GM06990 (cell line): ENCODE results near the gene GLYAT.
"Not testable (repeated sequence)": the region's sequence is repeated elsewhere in the genome, so short reads cannot be mapped to it uniquely, and the experiment has no call there.

Source experiments
- DNase-seq: peaks from one replicate; pipeline ENCODE4 v3.0.0-alpha.2; 2011; ENCODE audit not compliant: insufficient read length; ENCODE audit errors: extremely low read depth
- H3K27me3 ChIP-seq: replicated peaks from 2 replicates; pipeline ENCODE4 v1.6.0; 2011; ENCODE audit warnings: low read length; ENCODE audit not compliant: control insufficient read depth, insufficient read depth
- H3K36me3 ChIP-seq: 2 replicates; pipeline ENCODE4 v1.5.1; 2011; ENCODE audit warnings: low read length; ENCODE audit not compliant: control insufficient read depth, insufficient read depth
- H3K4me3 ChIP-seq: replicated peaks from 2 replicates; pipeline ENCODE4 v1.5.1; 2011; ENCODE audit warnings: low read depth, mild to moderate bottlenecking, control low read depth, low read length
- TF ChIP-seq, protein P1 (sequence below): IDR thresholded peaks from 2 replicates; pipeline ENCODE4 v1.5.1; 2011; ENCODE audit warnings: low read length, control low read depth, mild to moderate bottlenecking, inconsistent platforms; ENCODE audit not compliant: insufficient read depth, poor library complexity, severe bottlenecking

Gene GLYAT

DNA sequence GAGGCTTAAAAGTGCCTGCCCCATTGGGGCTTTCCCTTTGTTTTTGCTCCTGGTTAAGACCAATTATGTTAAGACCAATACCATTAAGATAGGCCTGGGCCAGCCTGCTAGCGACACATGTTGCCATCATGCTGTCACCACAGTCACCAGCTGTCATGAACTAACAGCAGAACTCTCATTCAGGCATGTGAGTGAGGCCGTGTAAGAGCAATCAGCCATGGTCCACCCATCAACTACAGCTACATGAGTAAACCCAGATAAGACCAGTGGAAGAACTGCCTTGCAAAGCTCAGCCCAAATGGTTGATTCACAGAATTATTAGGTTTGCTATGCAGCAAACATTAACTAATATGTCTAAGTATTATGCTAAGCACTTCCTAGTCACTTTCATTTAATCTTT, 19.9 kb downstream of the GLYAT start:
- DNase-seq: no peak
- TF ChIP-seq, protein P1, sequence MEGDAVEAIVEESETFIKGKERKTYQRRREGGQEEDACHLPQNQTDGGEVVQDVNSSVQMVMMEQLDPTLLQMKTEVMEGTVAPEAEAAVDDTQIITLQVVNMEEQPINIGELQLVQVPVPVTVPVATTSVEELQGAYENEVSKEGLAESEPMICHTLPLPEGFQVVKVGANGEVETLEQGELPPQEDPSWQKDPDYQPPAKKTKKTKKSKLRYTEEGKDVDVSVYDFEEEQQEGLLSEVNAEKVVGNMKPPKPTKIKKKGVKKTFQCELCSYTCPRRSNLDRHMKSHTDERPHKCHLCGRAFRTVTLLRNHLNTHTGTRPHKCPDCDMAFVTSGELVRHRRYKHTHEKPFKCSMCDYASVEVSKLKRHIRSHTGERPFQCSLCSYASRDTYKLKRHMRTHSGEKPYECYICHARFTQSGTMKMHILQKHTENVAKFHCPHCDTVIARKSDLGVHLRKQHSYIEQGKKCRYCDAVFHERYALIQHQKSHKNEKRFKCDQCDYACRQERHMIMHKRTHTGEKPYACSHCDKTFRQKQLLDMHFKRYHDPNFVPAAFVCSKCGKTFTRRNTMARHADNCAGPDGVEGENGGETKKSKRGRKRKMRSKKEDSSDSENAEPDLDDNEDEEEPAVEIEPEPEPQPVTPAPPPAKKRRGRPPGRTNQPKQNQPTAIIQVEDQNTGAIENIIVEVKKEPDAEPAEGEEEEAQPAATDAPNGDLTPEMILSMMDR: no peak
- H3K27me3 ChIP-seq: no peaks in the 10 kb centered on the region

DNA sequence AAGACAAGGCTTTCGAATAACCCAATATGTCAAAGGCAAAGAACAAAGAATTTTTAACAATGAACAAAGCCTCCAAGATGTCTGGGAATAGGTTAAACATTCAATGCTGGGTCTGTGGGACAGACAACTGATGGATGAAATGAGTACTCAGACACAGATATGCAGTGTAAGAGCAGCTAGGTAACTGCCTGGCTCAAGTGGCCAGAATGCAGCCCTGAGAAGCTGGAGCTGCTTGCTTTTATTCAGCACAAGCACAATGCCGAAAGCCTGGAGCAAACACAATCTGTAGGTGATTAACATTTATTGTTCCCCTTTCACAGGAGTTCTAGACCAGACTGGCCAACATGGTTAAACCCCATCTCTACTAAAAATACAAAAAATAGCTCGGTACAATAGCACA, 24.0 kb downstream of the GLYAT start:
- DNase-seq: no peak
- H3K4me3 ChIP-seq: no peak overlapping the region
- no peaks in the 10 kb centered on the region for H3K36me3 ChIP-seq
- TF ChIP-seq, protein P1: no peak
- H3K27me3 ChIP-seq: no peaks in the 10 kb centered on the region

More for the DNA sequence above, 19.9 kb downstream of the GLYAT start:
- Histone ChIP-seq H3K36me3 (no peaks in the 10 kb centered on the region), H3K4me3 (no peak overlapping the region)

DNA sequence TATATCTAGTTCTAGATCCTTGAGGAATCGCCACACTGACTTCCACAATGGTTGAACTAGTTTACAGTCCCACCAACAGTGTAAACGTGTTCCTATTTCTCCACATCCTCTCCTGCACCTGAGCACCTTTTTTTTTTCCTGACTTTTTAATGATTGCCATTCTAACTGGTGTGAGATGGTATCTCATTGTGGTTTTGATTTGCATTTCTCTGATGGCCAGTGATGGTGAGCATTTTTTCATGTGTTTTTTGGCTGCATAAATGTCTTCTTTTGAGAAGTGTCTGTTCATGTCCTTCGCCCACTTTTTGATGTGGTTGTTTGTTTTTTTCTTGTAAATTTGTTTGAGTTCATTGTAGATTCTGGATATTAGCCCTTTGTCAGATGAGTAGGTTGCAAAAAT, 34.9 kb downstream of the GLYAT start:
- H3K36me3 ChIP-seq, H3K4me3 ChIP-seq, DNase-seq, H3K27me3 ChIP-seq: not testable (repeated sequence)

DNA sequence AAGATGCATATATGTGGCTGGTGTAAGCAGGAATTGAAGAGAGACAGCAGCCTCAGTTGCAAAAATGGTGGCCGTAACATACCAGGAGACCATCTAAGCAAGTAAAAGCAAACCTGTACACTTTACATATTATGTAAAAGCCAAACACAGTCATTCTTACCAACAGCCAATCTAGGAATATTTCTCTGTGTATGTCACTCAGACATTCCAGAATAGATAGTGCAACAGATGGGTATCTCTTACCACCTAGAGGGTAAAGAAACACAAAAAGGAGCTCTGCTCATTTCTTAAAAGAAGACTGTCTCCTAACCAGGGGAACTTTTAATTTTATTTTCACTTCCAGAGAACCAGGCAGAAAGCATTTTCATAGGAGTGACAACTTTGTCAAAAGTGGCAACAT, 38.7 kb downstream of the GLYAT start:
- TF ChIP-seq, protein P1: no peak
- no peaks in the 10 kb centered on the region for H3K36me3 ChIP-seq
- H3K4me3 ChIP-seq: no peak overlapping the region
- no peaks in the 10 kb centered on the region for H3K27me3 ChIP-seq
- no peak for DNase-seq

DNA sequence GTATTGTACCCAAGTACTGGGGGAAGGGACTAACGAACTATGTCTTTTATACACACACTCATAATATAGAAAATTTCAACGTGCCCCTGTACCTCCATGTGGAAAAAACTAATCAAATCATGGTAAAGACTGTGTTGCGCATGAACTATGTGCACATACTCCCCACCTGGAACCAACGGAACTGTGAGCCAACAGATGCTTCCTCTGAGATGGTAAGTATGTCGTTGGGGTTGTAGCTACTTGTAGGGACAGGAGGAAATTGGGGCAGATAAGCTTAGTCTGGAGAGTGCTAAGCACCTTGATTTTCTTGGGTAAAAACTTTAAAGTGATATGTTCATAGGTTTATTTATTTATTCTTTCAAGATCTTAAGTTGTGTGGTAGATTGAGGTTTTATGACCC, 40.1 kb downstream of the GLYAT start:
- TF ChIP-seq, protein P1: no peak
- H3K36me3 ChIP-seq: no peaks in the 10 kb centered on the region
- H3K27me3 ChIP-seq: no peaks in the 10 kb centered on the region
- no peak for DNase-seq
- no peak overlapping the region for H3K4me3 ChIP-seq

DNA sequence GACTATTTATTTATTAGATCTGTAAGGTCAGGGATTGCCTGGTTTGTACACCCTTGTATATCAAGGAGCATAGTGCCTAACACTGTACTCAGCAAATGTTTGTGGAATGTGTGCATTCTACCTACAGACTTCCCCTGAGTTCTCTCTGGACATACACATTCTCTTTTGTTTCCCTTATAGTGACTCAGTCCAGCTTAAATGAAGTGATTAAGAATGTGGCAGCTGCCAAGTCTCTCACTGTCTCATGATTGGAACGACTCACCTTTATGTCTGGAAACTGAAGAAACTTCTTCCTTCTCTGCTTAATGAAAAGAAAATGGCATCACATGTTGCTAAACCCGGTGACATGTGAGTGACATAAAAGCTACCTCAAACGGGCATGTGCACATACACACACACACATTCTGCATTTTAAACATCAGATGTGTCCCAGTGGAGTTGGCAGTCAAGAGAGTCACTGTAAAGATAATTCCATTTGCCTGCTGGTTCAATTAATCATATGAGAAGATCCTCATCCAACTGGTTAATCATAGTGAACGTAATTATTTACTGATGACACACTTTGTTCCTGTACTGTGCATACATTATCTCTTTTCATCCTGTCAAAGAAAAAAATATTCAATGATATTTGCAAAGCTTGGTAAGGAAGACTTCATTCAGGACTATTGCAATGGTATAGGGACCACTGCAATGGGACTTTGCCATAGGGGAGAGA, 42.8 kb downstream of the GLYAT start:
- TF ChIP-seq, protein P1: no peak
- no peaks in the 10 kb centered on the region for H3K27me3 ChIP-seq
- DNase-seq: no peak

More for the DNA sequence above, 42.8 kb downstream of the GLYAT start:
- Histone ChIP-seq H3K4me3 (no peak overlapping the region), H3K36me3 (no peaks in the 10 kb centered on the region)
